SH-SY5Y (cell line): ENCODE data around the gene SF1.

ENCODE experiments used
- GATA2 ChIP-seq: IDR thresholded peaks from 2 replicates; pipeline ENCODE4 v1.6.1; 2011; ENCODE audit warnings: mild to moderate bottlenecking, low read depth, low read length
- GATA3 ChIP-seq: IDR thresholded peaks from 2 replicates; pipeline ENCODE4 v1.6.1; 2011; ENCODE audit warnings: low read depth, mild to moderate bottlenecking, low read length, moderate library complexity

The SF1 gene

GRCh38 chr11:64804346-64805210, 26.2 kb upstream of the SF1 start:
- no peak for TF ChIP-seq GATA3
- TF ChIP-seq GATA2, result no peak

GRCh38 chr11:64803846-64804345, 25.6 kb upstream of the SF1 start:
- no peak for TF ChIP-seq GATA3
- no peak for TF ChIP-seq GATA2

- TF ChIP-seq GATA2 (no peak), GATA3 (no peak)
Measured at GRCh38 chr11:64803158-64803845, 25.0 kb upstream of the SF1 start, which contains the start of gene MAP4K2. Gene MAP4K2 (minus strand): TSS chr11:64803214. CDS start chr11:64803149, 65 bp downstream.

GRCh38 chr11:64802370-64803157, 24.2 kb upstream of the SF1 start:
- TF ChIP-seq GATA3 (no peak), GATA2 (no peak)

GRCh38 chr11:64801561-64802369, 23.4 kb upstream of the SF1 start:
- TF ChIP-seq GATA3 (no peak), GATA2 (no peak)

GRCh38 chr11:64801158-64801464, 22.8 kb upstream of the SF1 start:
- TF ChIP-seq GATA2, result no peak
- TF ChIP-seq GATA3, result no peak

- no peak for TF ChIP-seq GATA2
- TF ChIP-seq GATA3, result no peak
Measured at GRCh38 chr11:64800303-64801157, 22.2 kb upstream of the SF1 start.

GRCh38 chr11:64799623-64800302, 21.4 kb upstream of the SF1 start:
- no peak for TF ChIP-seq GATA2
- no peak for TF ChIP-seq GATA3

- no peak for TF ChIP-seq GATA3
- no peak for TF ChIP-seq GATA2
Measured at GRCh38 chr11:64799256-64799622, 20.9 kb upstream of the SF1 start.

- TF ChIP-seq GATA2 (no peak), GATA3 (no peak)
Measured at GRCh38 chr11:64796757-64797541, 18.6 kb upstream of the SF1 start.

- TF ChIP-seq GATA3, result no peak
- TF ChIP-seq GATA2, result no peak
Measured at GRCh38 chr11:64796047-64796756, 17.9 kb upstream of the SF1 start.
